Type B pancreatic cell (in vitro differentiated cells): ENCODE data around the gene TSC1. TPM values are rescaled to one million over a fixed set of nuclear protein-coding genes. Genes with fewer than 3 reads are reported as not detected.

Experiments
- DNase-seq: peaks from one replicate; pipeline ENCODE4 v3.0.0; 2021; ENCODE audit warnings: mixed read lengths; ENCODE audit not compliant: unreplicated experiment; ENCODE audit errors: extremely low spot score
- H3K27ac Mint-ChIP-seq: 2 replicates; pipeline ENCODE4 v1.8.0; 2021; ENCODE audit warnings: mild to moderate bottlenecking, mixed read lengths
- H3K27me3 Mint-ChIP-seq: 2 replicates; pipeline ENCODE4 v1.8.0; 2021; ENCODE audit warnings: mixed read lengths
- H3K36me3 Mint-ChIP-seq: 2 replicates; pipeline ENCODE4 v1.8.0; 2021; ENCODE audit warnings: mixed read lengths
- H3K4me1 Mint-ChIP-seq: one replicate; pipeline ENCODE4 v1.8.0; 2021; ENCODE audit warnings: mixed read lengths; ENCODE audit not compliant: unreplicated experiment
- H3K4me3 Mint-ChIP-seq: 2 replicates; pipeline ENCODE4 v1.8.0; 2021; ENCODE audit warnings: mild to moderate bottlenecking, mixed read lengths
- H3K9me3 Mint-ChIP-seq: 2 replicates; pipeline ENCODE4 v1.8.0; 2021; ENCODE audit warnings: mixed read lengths
- CTCF ChIP-seq: fragments of 200-600 bp; sonication (generic); conservative IDR thresholded peaks from 2 replicates; pipeline ENCODE4 v1.5.0; 2021; ENCODE audit warnings: antibody characterized with exemption, mild to moderate bottlenecking
- total RNA-seq: library from RNA; stranded (reverse); gene quantifications from 2 replicates; pipeline ENCODE4 v1.2.1, GENCODE V29; 2021; ENCODE audit warnings: low replicate concordance

Gene TSC1
- total RNA-seq, 1 donor from 2014 or later: 58.9 TPM

DNA sequence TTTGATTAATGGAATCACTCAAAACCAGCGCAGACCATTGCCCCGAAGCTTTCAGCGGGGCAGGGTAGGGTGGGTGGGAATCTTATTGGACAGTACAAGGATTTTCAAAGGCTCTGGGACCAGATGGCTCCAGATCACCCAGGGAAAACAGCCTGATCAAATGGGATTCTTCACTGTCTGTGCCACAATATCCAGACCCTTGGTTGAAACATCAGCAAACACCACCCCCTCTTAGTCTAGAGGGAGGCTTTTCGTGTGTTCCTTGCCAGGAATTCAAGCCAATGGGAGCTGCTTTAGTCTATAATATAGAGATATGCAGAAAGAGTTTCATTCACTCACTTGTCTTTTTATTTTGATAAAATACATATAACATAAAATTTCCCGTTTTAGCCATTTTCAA is 35.7 kb upstream of the TSC1 start:
- no peak for TF ChIP-seq CTCF
- H3K27me3 Mint-ChIP-seq: peaks cover 64% of the 10 kb centered on the region

GRCh38 chr9:132978451-132979131 is 34.2 kb upstream of the TSC1 start, which contains the start of gene GFI1B:
GFI1B (plus strand) TSS chr9:132978694; CDS start chr9:132986679, 7,985 bp downstream.
- Mint-ChIP-seq H3K27ac (no peak within 1 kb of the TSS), H3K36me3 (no peaks in the 10 kb centered on the region), H3K4me1 (no peaks in the 10 kb centered on the region), H3K4me3 (no peak within 1 kb of the TSS), H3K9me3 (no peaks in the 10 kb centered on the region), H3K27me3 (peaks cover 77% of the 10 kb centered on the region)
- DNase-seq: no peak
- no peak for TF ChIP-seq CTCF

More for the DNA sequence above, 35.7 kb upstream of the TSC1 start:
- H3K9me3 Mint-ChIP-seq: no peaks in the 10 kb centered on the region
- H3K4me3 Mint-ChIP-seq: no peak overlapping the region
- H3K27ac Mint-ChIP-seq: no peak overlapping the region
- H3K36me3 Mint-ChIP-seq: no peaks in the 10 kb centered on the region
- no peaks in the 10 kb centered on the region for H3K4me1 Mint-ChIP-seq
- no peak for DNase-seq

DNA sequence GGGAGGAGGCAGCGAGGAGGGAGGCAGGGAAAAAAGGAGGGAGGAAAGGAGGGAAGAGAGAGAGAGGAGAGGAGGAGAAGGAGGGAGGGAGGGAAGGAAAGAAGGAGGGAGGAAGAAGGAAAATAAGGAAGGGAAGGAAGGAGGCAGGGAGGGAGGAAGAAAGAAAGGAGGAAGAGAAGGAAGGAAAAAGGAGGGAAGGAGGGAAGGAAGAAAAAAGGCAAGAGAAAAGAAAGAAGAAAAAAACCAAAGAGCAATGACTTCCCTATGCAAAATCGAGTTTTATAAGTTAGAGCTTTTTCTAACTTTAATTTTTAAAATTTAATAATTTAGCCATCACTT is 33.7 kb upstream of the TSC1 start:
- Mint-ChIP-seq H3K4me1 (no peaks in the 10 kb centered on the region), H3K36me3 (no peaks in the 10 kb centered on the region), H3K27me3 (peaks cover 77% of the 10 kb centered on the region), H3K9me3 (no peaks in the 10 kb centered on the region), H3K4me3 (no peak overlapping the region), H3K27ac (no peak overlapping the region)
- TF ChIP-seq CTCF: no peak
- no peak for DNase-seq

DNA sequence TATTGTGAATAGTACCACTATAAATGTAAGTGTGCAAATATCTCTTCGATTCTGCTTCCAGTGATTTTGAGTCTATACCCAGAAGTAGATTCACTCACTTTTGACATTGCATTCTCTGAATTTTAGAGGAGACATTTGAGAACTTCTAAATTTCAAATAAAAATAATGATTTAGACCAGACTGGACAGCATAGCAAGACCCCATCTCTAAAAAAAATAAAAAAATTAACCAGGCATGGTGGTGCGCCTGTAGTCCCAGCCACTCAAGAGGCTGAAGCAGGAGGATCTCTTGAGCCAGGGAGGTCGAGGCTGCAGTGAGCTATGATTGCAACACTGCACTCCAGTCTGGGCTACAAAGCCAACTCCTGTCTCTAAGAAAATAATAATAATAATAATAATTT is 32.2 kb upstream of the TSC1 start:
- H3K36me3 Mint-ChIP-seq: no peaks in the 10 kb centered on the region
- H3K4me3 Mint-ChIP-seq: no peak overlapping the region
- no peaks in the 10 kb centered on the region for H3K4me1 Mint-ChIP-seq
- H3K27ac Mint-ChIP-seq: no peak overlapping the region
- DNase-seq: no peak
- peaks cover 76% of the 10 kb centered on the region for H3K27me3 Mint-ChIP-seq
- TF ChIP-seq CTCF: no peak
- H3K9me3 Mint-ChIP-seq: no peaks in the 10 kb centered on the region

GRCh38 chr9:132975961-132976360 is 31.5 kb upstream of the TSC1 start:
- TF ChIP-seq CTCF: no peak
- Mint-ChIP-seq H3K27ac (no peak overlapping the region), H3K36me3 (no peaks in the 10 kb centered on the region), H3K27me3 (peaks cover 75% of the 10 kb centered on the region), H3K4me1 (no peaks in the 10 kb centered on the region), H3K9me3 (no peaks in the 10 kb centered on the region), H3K4me3 (no peak overlapping the region)
- no peak for DNase-seq
